Ureter (tissue), 1 donor: ENCODE measurements around the gene ACSL6. TPM values are rescaled to one million over a fixed set of nuclear protein-coding genes. Genes with fewer than 3 reads are reported as not detected.

Experiments
- DNase-seq: peaks from one replicate; pipeline ENCODE4 v3.0.0-alpha.2; 2020; ENCODE audit warnings: low spot score
- total RNA-seq: library from RNA; stranded (reverse); gene quantifications from one replicate; pipeline ENCODE4 v1.2.4, GENCODE V29; 2023
- donor health status: DM: yes; HTN: yes; CAD: no.

Gene ACSL6, protein sequence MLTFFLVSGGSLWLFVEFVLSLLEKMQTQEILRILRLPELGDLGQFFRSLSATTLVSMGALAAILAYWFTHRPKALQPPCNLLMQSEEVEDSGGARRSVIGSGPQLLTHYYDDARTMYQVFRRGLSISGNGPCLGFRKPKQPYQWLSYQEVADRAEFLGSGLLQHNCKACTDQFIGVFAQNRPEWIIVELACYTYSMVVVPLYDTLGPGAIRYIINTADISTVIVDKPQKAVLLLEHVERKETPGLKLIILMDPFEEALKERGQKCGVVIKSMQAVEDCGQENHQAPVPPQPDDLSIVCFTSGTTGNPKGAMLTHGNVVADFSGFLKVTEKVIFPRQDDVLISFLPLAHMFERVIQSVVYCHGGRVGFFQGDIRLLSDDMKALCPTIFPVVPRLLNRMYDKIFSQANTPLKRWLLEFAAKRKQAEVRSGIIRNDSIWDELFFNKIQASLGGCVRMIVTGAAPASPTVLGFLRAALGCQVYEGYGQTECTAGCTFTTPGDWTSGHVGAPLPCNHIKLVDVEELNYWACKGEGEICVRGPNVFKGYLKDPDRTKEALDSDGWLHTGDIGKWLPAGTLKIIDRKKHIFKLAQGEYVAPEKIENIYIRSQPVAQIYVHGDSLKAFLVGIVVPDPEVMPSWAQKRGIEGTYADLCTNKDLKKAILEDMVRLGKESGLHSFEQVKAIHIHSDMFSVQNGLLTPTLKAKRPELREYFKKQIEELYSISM
- 0.81 TPM for total RNA-seq

DNA sequence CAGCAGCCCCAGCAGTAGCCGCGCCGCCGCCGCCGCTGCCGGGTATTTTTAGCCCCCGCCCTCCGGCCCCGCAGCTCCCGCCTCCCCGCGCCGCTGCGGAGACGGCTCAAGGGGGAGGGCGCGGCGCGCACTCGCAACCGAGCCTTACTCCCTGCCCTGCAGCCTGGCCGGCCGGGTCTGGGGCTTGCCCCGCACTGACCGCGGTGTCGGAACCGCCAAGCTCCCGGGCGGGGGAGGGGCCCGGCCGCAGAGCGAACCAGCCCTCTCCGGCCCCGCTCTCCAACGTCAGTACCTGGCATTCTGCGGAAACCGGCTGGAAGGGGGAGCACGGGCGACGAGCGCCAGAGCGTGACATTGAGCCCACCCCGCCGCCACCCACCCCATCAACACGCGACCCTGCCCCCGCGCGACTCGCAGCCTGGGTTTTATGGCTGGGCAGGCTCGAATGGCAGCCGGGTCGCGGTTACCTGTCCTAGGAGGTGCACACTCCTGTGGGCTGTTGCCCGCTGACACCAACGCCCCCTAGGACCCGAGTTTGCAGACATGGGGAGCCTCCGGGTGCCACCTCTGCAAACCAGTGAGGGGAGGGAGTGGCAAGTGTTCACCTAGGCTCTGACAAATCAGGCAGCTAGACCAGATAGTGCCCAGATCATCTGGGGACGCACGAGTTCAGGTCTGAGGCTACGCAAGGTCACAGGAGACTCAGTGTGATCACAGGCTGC lies at the start of gene ACSL6:
ACSL6 (minus strand) TSS at position 37 of the 722 bp plus-strand sequence. CDS start 105 bp downstream, outside the sequence.
- peak; percentile 42 for DNase-seq

DNA sequence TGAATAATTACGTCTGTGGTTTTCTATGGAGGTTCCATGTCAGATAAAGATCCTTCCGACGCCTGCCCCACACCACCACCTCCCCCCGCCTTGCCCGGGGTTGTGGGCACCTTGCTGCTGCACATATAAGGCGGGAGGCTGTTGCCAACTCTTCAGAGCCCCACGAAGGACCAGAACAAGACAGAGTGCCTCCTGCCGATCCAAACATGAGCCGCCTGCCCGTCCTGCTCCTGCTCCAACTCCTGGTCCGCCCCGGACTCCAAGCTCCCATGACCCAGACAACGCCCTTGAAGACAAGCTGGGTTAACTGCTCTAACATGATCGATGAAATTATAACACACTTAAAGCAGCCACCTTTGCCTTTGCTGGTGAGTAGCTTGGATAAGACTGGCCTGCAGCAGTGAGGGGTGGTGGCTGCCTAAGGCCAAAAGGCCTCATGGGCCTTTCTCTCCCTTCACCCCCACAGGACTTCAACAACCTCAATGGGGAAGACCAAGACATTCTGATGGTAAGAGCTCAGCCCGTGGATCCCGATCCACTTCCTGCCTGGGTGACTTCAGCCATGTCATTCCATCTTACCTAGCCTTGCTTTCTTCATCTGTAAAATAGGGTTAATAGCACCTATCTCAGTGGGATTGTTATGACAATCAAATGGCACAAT lies 49.2 kb upstream of the ACSL6 start, which contains the start of gene IL3:
IL3 (plus strand) TSS at position 155 of the 661 bp plus-strand sequence; CDS start at position 207, 52 bp downstream.
- DNase-seq = peak; percentile 30

DNA sequence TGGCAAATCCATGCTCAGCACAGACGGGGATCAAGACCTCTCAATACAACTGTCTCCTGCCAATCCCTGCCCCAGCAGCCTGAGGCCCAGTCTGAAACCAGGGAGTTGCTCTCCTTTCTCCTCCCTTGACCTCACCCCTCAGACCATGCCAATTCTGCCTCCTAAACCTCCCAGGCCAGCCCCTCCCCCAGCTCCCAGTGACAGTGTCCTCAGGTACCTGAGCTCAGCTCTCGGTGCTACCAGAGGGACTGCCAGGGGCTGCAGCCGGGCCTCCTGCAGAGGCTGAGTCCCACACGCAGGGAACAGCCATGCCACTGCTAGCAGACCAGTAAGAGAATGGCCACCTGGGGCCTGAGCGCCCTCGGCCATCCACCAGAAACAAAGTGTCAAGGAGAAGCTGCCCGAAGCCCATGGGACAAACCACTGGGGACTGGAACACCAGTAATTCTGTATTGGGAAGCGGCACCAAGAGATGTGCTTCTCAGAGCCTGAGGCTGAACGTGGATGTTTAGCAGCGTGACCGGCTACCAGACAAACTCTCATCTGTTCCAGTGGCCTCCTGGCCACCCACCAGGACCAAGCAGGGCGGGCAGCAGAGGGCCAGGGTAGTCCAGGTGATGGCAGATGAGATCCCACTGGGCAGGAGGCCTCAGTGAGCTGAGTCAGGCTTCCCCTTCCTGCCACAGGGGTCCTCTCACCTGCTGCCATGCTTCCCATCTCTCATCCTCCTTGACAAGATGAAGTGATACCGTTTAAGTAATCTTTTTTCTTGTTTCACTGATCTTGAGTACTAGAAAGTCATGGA lies 48.4 kb upstream of the ACSL6 start:
- DNase-seq = peak; percentile 36

DNA sequence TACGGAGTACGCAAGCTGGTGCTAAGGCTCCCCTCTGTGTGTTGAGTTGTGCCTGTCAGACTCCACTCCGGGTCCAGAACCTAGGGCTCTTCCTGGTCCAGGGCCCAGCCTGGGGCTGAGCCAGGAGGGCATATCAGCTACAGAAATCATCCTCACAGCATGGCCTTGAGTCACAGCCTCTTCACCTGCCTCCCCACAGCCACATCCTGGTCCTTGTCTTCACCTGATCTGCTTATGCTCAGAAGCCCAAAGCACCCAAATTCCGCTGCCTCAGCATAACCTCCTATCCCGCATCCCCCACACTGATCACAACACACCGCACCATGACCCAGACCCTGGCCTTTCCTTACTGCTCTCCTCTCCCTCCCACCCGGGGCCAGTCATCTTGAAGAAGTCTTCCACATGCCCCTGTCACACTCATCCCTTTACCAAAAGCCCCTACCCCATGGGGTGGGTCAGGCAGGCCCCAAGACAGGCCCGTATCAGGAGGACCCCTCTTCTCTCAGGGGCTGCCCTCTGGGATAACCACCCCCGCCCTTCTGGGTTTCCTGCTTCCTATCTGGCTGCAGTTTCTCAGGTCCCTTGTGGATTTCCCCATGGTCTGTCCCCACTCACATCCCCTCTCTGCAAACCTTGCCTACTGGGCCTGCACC lies 47.7 kb upstream of the ACSL6 start:
- DNase-seq = peak; percentile 37

GRCh38 chr5:132058646-132059042 lies 47.2 kb upstream of the ACSL6 start:
- peak; percentile 28 for DNase-seq

- DNase-seq = peak; percentile 29
Observed at GRCh38 chr5:132057498-132058255, 46.2 kb upstream of the ACSL6 start.

DNA sequence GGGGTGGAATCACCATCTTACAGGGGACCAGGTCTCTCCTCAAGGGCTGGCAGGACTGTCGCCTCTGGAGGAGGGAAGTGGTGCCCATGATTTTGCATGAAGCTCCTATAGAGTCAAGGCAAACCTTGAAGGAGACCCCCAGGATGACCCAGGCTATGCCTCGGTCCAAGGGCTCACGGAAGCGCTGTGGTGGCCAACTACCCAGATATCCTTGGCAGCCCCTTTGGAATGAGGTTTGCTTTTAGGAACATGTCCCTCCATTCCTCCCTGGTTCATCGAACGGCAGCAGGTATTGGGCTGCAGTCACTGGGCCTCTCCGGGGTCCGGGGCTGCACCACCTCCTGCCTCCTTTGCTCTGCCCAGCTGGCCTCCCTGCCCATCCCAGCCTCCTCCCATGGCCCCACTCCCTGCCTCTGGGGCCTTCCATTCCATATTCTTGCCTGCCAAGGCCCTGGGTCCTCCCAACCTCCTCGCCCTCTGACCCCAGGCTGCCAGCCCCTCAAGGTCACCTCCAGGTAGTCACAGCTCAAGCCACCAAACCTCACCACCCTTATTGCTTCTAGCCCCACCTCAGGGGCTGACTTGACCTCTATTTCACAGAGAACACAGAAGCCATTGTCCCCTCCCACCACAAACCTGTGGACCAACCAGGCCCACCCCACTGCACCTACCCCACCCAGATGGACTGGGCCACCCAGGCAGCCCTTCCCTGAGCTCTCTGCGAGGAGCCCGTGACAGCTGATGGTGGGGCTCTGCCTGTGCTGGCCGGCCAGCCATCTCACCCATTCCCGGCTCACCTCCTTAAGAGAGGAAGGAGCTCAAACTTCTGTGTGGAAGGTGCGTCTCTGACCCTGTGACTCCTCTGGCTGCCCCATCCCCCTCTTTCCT lies 45.4 kb upstream of the ACSL6 start:
- peak; percentile 34 for DNase-seq

DNA sequence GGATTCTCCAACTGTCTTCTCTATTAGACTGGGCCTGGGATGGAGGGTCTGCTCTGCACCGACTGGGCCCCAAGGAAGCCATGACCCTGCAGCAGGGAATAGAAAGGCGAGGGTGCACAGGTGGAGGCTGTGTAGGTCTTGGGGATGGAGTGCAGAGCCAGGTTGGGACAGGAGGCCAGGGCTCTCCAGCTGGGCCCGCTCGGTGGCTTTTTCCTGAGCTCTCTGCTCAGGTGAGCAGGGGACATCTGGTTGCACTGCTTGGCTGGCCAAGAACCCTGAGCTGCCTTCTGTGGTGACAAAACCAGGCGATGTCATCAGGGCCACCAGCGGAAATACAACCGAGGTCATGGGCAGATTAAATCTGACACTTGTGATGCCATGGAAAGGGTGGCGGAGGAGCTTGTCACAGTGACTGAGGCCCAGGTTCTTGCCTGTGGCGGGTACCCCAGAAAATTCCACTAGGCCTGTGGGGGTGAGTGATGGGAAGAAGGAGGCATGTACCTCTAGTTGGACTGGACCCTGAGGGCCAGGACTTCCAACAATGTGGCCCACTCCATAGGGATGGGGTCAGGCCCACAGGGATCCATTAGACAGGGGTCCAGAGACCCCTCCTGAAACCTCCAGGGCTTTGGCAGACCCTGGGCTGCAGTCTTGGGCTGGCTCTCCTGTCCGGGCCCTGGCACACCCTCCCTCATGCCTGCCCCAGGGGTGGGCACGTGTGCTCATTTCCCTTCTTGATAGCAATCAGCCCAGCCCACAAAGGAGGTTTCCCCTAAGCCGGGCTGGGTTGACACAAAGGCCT lies 44.6 kb upstream of the ACSL6 start:
- peak; percentile 44 for DNase-seq

GRCh38 chr5:132055441-132055807 lies 44.0 kb upstream of the ACSL6 start:
- DNase-seq = no peak

GRCh38 chr5:132054697-132055440 lies 43.4 kb upstream of the ACSL6 start:
- peak; percentile 25 for DNase-seq

- no peak for DNase-seq
Observed at GRCh38 chr5:132054031-132054696, 42.7 kb upstream of the ACSL6 start.

DNA sequence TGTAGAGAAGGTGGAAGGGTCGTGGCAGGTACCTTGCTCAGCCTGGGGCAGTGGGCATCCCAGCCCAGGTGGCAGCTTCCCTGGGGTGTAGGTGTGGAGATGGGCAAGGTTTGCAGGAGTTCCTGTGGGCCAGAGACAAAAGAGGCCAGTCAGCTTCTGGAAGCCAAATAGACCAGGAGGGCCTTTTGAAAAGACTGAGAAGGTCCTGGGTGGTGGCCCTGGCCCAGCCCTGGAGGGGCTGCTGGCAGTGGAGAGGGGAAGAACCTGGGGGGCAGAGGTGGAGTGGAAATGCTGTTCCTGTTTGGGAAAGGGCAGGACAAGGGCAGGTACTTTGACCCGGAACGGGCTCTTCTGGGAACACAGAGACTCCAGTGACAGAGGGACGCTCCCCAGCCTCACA lies 42.0 kb upstream of the ACSL6 start:
- no peak for DNase-seq

- DNase-seq = peak; percentile 39
Observed at GRCh38 chr5:132052520-132052919, 41.1 kb upstream of the ACSL6 start.

- no peak for DNase-seq
Observed at GRCh38 chr5:132050661-132051552, 39.4 kb upstream of the ACSL6 start.

- DNase-seq = peak; percentile 45
Observed at GRCh38 chr5:132050136-132050535, 38.7 kb upstream of the ACSL6 start.
